ENCODE data around the gene TUBB4B.

TUBB4B gene

GRCh38 chr9:137226338-137227053, 14.6 kb upstream of the TUBB4B start:
- DNase-seq, result no peak

DNA sequence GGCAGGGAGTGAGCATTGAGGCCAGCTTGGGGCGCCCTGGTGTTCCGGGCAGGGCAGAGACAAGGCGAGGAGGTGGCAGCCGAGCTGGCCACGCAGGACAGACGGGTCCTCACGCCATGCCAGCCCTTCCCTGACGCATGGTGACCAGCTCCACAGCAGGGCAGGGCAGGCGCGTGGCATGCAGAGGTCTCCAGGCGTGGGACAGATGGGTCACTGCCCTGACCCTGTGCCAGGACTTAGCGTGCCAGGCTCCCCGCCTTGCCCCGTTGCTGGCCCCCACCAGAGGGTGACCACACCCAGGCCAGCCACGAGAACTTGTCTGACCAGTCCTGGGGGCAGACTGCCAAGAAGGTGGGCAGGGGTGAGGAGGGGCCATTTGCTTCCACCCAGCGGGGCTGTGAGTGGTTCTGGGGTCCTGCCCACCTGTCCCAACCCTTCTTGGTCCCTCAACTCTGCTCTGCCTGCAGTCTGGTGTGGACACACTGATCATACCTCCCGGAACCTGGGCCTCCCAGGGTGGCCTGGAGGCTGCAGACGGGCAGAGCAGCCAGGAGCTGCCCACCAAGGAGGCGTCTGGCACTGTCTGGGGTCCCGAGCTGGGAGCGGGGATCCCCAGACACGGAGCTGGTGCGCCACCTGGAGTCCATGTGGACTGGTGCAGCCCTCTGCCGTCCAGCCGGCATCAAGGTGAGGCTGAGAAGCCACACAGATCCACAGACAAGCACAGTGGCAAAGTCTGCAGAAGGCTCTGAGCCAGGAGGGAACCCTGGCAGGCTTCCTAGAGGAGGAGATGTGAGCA, 13.8 kb upstream of the TUBB4B start, which contains the start of gene RNF224:
TSS of gene RNF224 (plus strand) at position 449 of the 799 bp plus-strand sequence. CDS start 834 bp downstream, outside the sequence.
- peak; percentile 71 for DNase-seq

GRCh38 chr9:137227853-137228505, 13.1 kb upstream of the TUBB4B start:
- DNase-seq, result no peak

- DNase-seq, result no peak
Observed at GRCh38 chr9:137228506-137228967, 12.6 kb upstream of the TUBB4B start.

DNA sequence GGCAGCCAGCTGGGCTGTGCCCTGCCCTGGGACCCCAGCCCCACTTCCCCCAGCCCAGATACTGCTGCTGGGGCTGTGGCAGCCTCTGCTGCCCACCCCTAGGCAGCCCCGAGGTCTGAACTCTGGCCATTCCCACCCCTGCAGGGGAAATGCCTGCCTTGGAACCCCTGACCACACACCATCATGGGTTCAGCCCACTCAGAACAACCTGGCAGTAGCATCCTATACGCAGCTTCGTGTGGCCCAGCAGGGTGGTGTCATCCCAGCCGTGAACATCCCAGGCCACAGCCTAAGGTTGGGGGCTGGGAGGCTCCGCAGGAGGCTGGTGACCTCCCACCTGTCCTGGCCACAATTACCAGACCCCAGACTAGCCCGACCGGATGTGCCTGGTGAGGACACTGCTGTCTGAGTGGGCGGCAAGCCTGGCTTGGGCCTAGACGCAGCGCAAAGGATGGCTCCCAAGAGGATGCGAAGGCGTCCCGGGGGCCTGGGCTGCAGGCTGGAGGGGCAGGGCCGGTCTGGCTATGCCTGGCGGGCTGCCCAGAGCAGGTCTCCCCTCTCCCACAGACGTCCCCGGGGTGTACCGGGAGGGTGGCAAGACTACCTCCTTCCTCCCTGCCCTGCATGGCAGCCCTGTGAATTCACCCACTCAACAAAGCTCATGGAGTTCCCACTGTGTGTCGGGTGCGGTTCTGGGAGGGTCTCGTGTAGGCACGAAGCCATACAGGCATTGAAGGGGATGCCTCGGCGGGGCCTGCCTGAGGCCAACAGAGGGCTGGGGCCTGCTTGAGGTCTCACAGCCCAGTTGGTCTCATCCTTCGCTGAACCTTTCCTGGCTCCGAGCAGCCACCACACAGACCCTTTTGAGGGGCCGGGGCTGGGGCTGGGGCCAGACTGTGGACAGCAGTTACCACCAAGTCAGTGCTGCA, 11.9 kb upstream of the TUBB4B start:
- no peak for DNase-seq

DNA sequence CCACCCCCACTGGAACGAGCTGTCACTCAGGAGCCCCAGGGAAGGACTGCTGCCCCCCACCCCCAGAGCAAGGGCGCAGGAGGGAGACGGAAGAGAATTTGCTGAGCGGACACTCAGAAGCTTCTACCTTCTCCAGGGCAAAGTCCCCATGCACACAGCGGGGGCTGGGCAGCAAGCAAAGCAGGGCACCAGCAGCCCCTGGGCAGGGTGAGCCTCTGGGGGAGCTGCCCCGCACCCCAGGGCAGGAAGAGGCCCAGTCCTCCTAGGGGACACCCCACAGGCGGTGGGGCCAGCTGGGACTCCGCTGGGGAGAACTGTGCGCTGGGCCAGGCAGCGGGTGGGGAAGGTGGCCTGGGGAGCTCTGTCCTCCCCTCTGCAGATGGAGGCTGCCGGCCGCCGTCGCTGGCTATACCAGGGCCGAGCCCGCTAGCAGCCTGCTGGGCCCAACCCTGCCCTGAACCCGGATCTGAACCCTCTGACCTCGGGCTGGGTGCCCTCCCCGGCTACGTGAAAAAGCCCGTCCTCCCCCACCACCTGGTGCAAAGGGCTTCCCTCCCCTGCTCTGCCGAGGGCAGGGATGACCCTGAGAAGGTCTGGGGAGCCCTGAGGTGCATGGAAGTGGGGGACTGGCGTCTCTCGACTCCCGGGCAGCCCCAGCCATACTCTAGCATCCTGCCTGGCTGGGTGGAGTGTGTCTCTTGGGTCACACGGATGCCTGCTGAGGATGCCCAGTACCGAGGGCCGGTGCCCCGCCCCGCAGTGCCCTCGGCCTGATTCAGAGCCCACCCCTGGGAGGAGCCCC, 11.0 kb upstream of the TUBB4B start:
- no peak for DNase-seq

GRCh38 chr9:137230705-137231371, 10.2 kb upstream of the TUBB4B start, which contains the start of gene SLC34A3:
SLC34A3 (plus strand) TSS chr9:137230901; CDS start chr9:137231703, 802 bp downstream.
- DNase-seq, result no peak

DNA sequence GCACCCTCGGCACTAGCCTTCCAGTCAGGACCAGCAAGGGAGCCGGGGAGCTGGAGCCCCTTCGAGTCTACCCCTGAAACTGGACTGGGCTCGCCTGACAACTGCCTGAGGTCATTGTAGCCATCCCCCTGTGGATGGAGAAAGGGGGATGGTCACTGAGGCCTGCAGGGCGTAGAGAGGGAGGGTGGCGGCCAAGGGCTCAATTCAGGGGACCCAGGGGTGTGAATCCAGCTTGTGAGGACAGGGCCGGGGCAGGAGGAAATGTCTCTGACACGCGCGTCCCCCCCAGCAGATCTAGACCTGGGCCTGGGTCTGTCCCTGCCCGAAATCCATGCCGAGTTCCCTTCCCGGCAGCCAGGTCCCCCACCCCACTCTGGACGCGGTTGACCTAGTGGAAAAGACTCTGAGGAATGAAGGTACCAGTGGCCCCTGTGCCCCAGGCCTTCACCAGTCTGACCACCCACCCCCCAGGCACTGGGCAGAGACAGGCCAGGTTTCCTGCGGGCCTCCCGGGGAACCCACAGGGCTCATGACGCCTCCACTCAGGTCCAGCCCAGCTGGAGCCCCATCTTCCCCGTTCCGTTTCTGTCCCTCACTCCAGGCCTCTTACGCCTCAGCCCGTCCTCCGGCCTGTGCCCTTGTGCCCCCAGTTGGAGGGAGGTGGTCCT, 9.6 kb upstream of the TUBB4B start:
- no peak for DNase-seq

GRCh38 chr9:137232101-137232500, 9.0 kb upstream of the TUBB4B start:
- DNase-seq, result no peak

DNA sequence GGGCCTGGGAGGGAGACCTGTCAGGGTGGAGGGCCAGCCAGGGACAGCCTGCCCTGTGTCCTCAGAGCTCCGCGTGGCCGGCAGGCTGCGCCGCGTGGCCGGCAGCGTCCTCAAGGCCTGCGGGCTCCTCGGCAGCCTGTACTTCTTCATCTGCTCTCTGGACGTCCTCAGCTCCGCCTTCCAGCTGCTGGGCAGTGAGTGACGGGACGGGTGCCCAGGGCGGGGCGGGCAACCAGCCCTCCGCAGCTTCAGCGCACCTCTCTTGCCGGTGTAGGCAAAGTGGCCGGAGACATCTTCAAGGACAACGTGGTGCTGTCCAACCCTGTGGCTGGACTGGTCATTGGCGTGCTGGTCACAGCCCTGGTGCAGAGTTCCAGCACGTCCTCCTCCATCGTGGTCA, 8.6 kb upstream of the TUBB4B start:
- DNase-seq, result no peak

DNA sequence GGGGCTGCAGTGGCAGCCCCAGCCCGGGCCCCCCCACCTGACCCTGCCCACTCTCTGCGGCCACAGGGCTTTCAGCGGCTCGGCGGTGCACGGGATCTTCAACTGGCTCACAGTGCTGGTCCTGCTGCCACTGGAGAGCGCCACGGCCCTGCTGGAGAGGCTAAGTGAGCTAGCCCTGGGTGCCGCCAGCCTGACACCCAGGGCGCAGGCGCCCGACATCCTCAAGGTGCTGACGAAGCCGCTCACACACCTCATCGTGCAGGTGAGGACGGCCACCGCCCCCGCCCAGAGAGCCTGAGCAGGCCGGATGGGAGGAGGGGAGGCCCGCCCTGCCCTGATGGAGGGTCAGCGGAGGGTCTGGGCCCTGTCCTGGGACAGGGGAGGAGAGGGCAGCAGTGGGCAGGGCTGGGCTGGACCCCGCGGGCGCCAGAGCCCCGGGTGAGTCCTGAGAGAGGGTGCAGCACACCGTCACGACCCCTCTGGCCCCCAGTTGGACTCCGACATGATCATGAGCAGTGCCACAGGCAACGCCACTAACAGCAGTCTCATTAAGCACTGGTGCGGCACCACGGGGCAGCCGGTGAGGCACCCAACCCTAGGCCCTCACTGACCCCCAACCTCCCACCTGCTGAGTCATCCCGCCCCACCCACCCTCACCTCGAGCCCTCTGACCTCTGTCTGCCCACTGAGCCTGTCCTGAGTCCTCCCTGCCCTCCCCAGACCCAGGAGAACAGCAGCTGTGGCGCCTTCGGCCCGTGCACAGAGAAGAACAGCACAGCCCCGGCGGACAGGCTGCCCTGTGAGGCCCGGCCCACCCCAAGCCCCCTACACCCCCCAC, 7.7 kb upstream of the TUBB4B start:
- DNase-seq, result peak; percentile 32

GRCh38 chr9:137234055-137234697, 6.9 kb upstream of the TUBB4B start:
- DNase-seq, result no peak

DNA sequence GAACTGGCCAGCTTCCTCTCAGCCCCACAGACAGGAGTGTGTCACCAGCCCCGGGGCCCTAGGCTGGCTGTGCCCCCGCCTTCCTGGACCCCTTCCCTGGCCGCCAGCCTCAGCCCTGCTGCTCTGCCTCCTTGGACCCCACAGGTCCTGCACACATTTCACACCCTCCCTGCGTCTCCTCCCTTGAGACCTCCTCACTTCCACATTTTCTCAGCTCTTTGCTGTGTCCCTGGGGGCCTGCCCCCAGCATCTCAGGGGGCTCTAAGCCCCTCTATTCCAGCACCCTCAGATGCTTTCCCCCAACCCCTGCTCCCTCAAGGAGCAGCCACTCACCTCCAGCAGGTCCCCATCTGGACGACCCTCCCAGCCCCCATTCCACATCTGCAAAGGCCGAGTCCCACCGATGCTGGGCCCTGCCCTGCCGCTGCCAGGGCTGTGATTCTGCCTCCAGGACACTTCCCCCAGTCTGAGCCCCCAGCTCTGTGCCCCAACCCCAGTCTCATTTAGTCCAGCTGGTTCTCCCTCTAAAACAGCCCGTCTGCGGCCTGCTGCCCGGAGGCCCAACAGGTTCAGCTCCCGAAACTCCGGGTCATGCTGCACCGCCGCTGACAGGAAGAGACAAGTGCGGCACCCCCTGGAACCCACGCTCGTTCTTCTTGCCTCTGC, 6.2 kb upstream of the TUBB4B start:
- DNase-seq, result no peak

GRCh38 chr9:137235424-137236237, 5.5 kb upstream of the TUBB4B start:
- DNase-seq, result no peak

DNA sequence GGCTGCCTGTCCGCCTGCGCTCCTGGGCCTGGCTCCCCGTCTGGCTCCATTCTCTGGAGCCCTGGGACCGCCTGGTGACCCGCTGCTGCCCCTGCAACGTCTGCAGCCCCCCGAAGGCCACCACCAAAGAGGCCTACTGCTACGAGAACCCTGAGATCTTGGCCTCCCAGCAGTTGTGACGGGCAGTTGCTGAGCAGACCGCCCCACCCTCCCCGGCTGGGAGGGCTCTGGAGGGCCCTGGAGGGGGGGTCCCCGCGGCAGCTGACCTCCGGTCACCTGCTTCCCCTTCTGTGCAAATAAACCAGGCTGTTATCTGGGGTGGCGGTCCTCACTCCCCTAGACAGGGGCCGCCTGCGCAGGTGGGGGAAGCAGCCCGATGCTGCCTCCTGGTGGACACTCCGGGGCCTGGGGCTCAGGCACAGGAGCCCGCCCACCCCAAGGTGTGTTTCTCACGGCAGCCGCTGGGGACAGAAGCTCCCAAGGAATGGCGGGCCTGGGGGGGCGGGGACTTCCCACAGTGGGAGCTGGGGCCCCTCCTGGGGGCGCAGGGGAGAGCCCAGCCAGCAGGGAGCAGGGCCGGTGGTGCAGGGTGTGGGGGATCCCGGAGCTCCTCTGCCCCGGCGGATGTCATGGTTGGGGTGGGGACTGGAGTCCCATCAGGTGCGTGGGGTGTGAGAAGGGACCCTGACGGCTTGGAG, 4.7 kb upstream of the TUBB4B start:
- peak; percentile 82 for DNase-seq

DNA sequence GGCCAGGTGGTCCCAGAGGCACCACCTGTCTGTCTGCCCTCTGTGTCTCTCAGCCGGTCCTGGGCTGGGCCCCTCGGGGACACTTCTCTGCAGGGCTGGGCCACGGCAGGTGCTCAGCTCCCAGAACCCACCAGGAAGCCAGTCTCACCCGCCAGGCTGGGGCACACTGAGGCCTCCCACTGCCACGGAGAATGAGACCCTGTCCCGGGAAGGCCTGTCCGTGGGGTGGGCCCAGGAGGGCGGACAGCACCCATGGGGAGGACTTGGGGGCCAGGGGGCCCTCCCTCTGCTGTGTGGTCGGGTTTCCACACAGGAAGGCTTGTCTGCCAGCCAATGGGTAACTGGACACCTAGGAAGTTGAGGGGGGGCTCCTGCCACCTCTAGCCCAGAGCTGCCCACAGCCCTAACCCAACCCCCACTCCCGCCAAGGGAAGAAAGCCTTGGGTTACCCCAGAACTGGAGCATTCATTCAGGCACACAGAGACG, 4.1 kb upstream of the TUBB4B start:
- DNase-seq, result no peak
